Measurements from ENCODE around the gene THAP8.

GRCh38 chr19:36014012-36014924 lies 39.8 kb downstream of the THAP8 start, which contains the start of gene ALKBH6:
- TF ChIP-seq CTCF (IDR thresholded peaks at IDR 0.05; ENCODE audit: insufficient read depth, low read depth, low read length) (no peak), EZH2 (IDR thresholded peaks at IDR 0.05; ENCODE audit: insufficient read depth, low read length) (no peak)

All from astrocyte (in vitro differentiated cells and primary cell).